Transverse colon (tissue), 4 donors: ENCODE data around the gene DDX5.

Experiments
- CTCF ChIP-seq, 5 experiments: fragments of 200-600 bp in 3 of 5; fragments of 450-650 bp in 2 of 5; sonication (generic) in 3 of 5; IDR thresholded peaks; 1 replicate in 2 of 5; 2 replicates in 3 of 5; pipeline ENCODE4 v1.5.1; 2016 to 2017; ENCODE audit warnings: antibody characterized with exemption in 5 of 5, inconsistent platforms in 3 of 5, mild to moderate bottlenecking in 2 of 5, moderate library complexity in 1 of 5
- POLR2A ChIP-seq: fragments of 450-650 bp; IDR thresholded peaks from one replicate; pipeline ENCODE4 v1.6.1; 2016; ENCODE audit warnings: antibody characterized with exemption, mild to moderate bottlenecking, moderate library complexity
- POLR2AphosphoS5 ChIP-seq, 3 donors: sonication (generic); formaldehyde crosslinking; IDR thresholded peaks; one replicate each; pipeline ENCODE4 v1.6.1; 2016; ENCODE audit warnings: antibody characterized with exemption in 3 of 3

GRCh38 chr17:64470625-64471024 is 35.5 kb downstream of the DDX5 start:
- TF ChIP-seq CTCF (IDR thresholded peaks at IDR 0.05) (no peak), POLR2AphosphoS5 (IDR thresholded peaks at IDR 0.05) (no peak), POLR2A (no peak)
